Endodermal cell (in vitro differentiated cells): ENCODE results near the gene MEGF11. TPM values are rescaled to one million over a fixed set of nuclear protein-coding genes. Genes with fewer than 3 reads are reported as not detected.

Experiments used
- DNase-seq: peaks from one replicate; pipeline ENCODE4 v3.0.0-alpha.2; 2017
- H3K27ac ChIP-seq: 2 replicates; pipeline ENCODE4 v1.5.1; 2013; ENCODE audit warnings: mild to moderate bottlenecking, low read depth, low read length, moderate library complexity
- H3K27me3 ChIP-seq: 2 replicates; pipeline ENCODE4 v1.6.1; 2013; ENCODE audit warnings: mild to moderate bottlenecking, low read length, moderate library complexity; ENCODE audit not compliant: insufficient read depth, control insufficient read depth, poor library complexity, severe bottlenecking
- H3K36me3 ChIP-seq: 2 replicates; pipeline ENCODE4 v1.7.0; 2013; ENCODE audit warnings: mild to moderate bottlenecking, low read length, moderate library complexity; ENCODE audit not compliant: control insufficient read depth, insufficient read depth
- H3K4me1 ChIP-seq: one replicate; pipeline ENCODE4 v1.7.0; 2013; ENCODE audit warnings: low read length; ENCODE audit not compliant: control insufficient read depth, insufficient read depth
- H3K4me3 ChIP-seq: 2 replicates; pipeline ENCODE4 v1.5.1; 2013; ENCODE audit warnings: mild to moderate bottlenecking, low read length, moderate library complexity
- H3K9ac ChIP-seq: 2 replicates; pipeline ENCODE4 v1.6.1; 2013; ENCODE audit warnings: mild to moderate bottlenecking, low read length, moderate library complexity; ENCODE audit not compliant: poor library complexity, severe bottlenecking; ENCODE audit errors: extremely low read depth
- H3K9me3 ChIP-seq: 2 replicates; pipeline ENCODE4 v1.6.1; 2013; ENCODE audit warnings: mild to moderate bottlenecking, low read length, moderate library complexity; ENCODE audit not compliant: control insufficient read depth
- H3K27ac Mint-ChIP-seq: 2 replicates; pipeline ENCODE4 v1.8.0; 2020; ENCODE audit warnings: mixed read lengths
- H3K27me3 Mint-ChIP-seq: 2 replicates; pipeline ENCODE4 v1.8.0; 2021; ENCODE audit warnings: mild to moderate bottlenecking, mixed read lengths; ENCODE audit not compliant: insufficient read depth
- H3K36me3 Mint-ChIP-seq: 2 replicates; pipeline ENCODE4 v1.8.0; 2020; ENCODE audit warnings: low read depth, mixed read lengths
- H3K4me1 Mint-ChIP-seq: 2 replicates; pipeline ENCODE4 v1.8.0; 2020; ENCODE audit warnings: mixed read lengths
- H3K4me3 Mint-ChIP-seq: 2 replicates; pipeline ENCODE4 v1.8.0; 2020; ENCODE audit warnings: mild to moderate bottlenecking, moderate library complexity, mixed read lengths
- H3K9me3 Mint-ChIP-seq: 2 replicates; pipeline ENCODE4 v1.8.0; 2020; ENCODE audit warnings: mild to moderate bottlenecking, mixed read lengths
- CTCF ChIP-seq: fragments of 200-600 bp; sonication (generic); conservative IDR thresholded peaks from 2 replicates; pipeline ENCODE4 v1.5.0; 2021; ENCODE audit warnings: antibody characterized with exemption, mild to moderate bottlenecking
- WGBS, 2 experiments: methylation state at CpG; one replicate each; pipeline versions ENCODE4 v1.1.5 to v1.1.7; 2013; ENCODE audit warnings: missing lambda C conversion rate in 2 of 2, mixed read lengths in 1 of 2; ENCODE audit not compliant: insufficient coverage in 1 of 2, insufficient read length in 1 of 2; 5-methylcytosine and 5-hydroxymethylcytosine counted together
- total RNA-seq, 2 donors: library from RNA; stranded (reverse); fragmentation: NEBNext Ultra II Directional in 1 of 2; extraction: Animal tissue kit (Norgen Biotek cat#: 25700) in 1 of 2; gene quantifications; 2 replicates in 1 of 2; 3 replicates in 1 of 2; pipeline ENCODE4 v1.2.1, GENCODE V29; 2021

MEGF11 gene
- total RNA-seq, 2 donors from 2014 or later, result 0.73 to 1.2 TPM

GRCh38 chr15:65958835-65959234 is 294.7 kb downstream of the MEGF11 start:
- H3K27me3 ChIP-seq, result no peaks in the 10 kb centered on the region
- Mint-ChIP-seq H3K27ac (no peak overlapping the region), H3K9me3 (no peaks in the 10 kb centered on the region), H3K4me1 (peaks cover 10% of the 10 kb centered on the region), H3K36me3 (no peaks in the 10 kb centered on the region), H3K27me3 (no peaks in the 10 kb centered on the region), H3K4me3 (no peak overlapping the region)
- WGBS, 2 experiments, result 98 to 100% methylated on average over 1 to 3 of the region's 3 CpGs
- no peaks in the 10 kb centered on the region for H3K36me3 ChIP-seq
- H3K27ac ChIP-seq, result no peak overlapping the region
- H3K9me3 ChIP-seq, result no peaks in the 10 kb centered on the region
- TF ChIP-seq CTCF, result no peak
- peaks cover 5% of the 10 kb centered on the region for H3K4me1 ChIP-seq
- no peak overlapping the region for H3K4me3 ChIP-seq
- no peak for DNase-seq
- no peak overlapping the region for H3K9ac ChIP-seq

GRCh38 chr15:65957451-65957850 is 296.1 kb downstream of the MEGF11 start:
- Mint-ChIP-seq H3K27me3 (no peaks in the 10 kb centered on the region), H3K4me1 (peaks cover 12% of the 10 kb centered on the region), H3K9me3 (no peaks in the 10 kb centered on the region), H3K36me3 (no peaks in the 10 kb centered on the region), H3K27ac (no peak overlapping the region), H3K4me3 (no peak overlapping the region)
- Histone ChIP-seq H3K4me1 (peaks cover 8% of the 10 kb centered on the region), H3K36me3 (no peaks in the 10 kb centered on the region), H3K9ac (no peak overlapping the region), H3K27me3 (no peaks in the 10 kb centered on the region), H3K27ac (no peak overlapping the region), H3K9me3 (no peaks in the 10 kb centered on the region), H3K4me3 (no peak overlapping the region)
- TF ChIP-seq CTCF, result no peak
- 85% methylated on average over 4 to 7 of the region's 7 CpGs for WGBS, 2 experiments
- no peak for DNase-seq

GRCh38 chr15:65956899-65957298 is 296.7 kb downstream of the MEGF11 start:
- H3K27ac Mint-ChIP-seq, result no peak overlapping the region
- peaks cover 8% of the 10 kb centered on the region for H3K4me1 ChIP-seq

More at GRCh38 chr15:65956899-65957298, 296.7 kb downstream of the MEGF11 start:
- Histone ChIP-seq H3K36me3 (no peaks in the 10 kb centered on the region), H3K4me3 (no peak overlapping the region), H3K27ac (no peak overlapping the region), H3K9me3 (no peaks in the 10 kb centered on the region), H3K9ac (no peak overlapping the region), H3K27me3 (no peaks in the 10 kb centered on the region)
- peaks cover 12% of the 10 kb centered on the region for H3K4me1 Mint-ChIP-seq
- no peak for TF ChIP-seq CTCF
- no peaks in the 10 kb centered on the region for H3K9me3 Mint-ChIP-seq
- H3K27me3 Mint-ChIP-seq, result no peaks in the 10 kb centered on the region
- no peaks in the 10 kb centered on the region for H3K36me3 Mint-ChIP-seq
- H3K4me3 Mint-ChIP-seq, result no peak overlapping the region
- WGBS, 2 experiments, result 88 to 94% methylated on average over 3 of the region's 3 CpGs
- no peak for DNase-seq
